Activated naive CD4-positive, alpha-beta T cell treated with anti-CD3 and anti-CD28 coated beads, Interleukin-2, amount 50 U/mL, for 72 hours (primary cell): ENCODE data around the gene MBD3. TPM values are rescaled to one million over a fixed set of nuclear protein-coding genes. Genes with fewer than 3 reads are reported as not detected.

Source experiments
- ATAC-seq, 2 donors: fragments of 150-1000 bp; cut with Tn5 transposase; 2 replicates each; pipeline ENCODE4 v1.10.0; 2021; ENCODE audit warnings: mild to moderate bottlenecking in 2 of 2, moderate library complexity in 2 of 2
- DNase-seq, 2 donors: peaks; one replicate each; pipeline ENCODE4 v3.0.0; 2021 to 2022; ENCODE audit warnings: low spot score in 2 of 2
- H3K27ac Mint-ChIP-seq, 2 donors: one replicate each; pipeline ENCODE4 v1.8.0; 2022; ENCODE audit warnings: mild to moderate bottlenecking in 2 of 2, mixed read lengths in 2 of 2
- H3K36me3 Mint-ChIP-seq, 2 donors: one replicate each; pipeline ENCODE4 v1.8.0; 2022; ENCODE audit warnings: mixed read lengths in 2 of 2
- H3K9me3 Mint-ChIP-seq, 2 donors: one replicate each; pipeline ENCODE4 v1.8.0; 2022; ENCODE audit warnings: mixed read lengths in 2 of 2
- total RNA-seq, 2 donors: library from RNA; stranded (reverse); gene quantifications; one replicate each; pipeline ENCODE4 v1.2.3, GENCODE V29; 2022

Gene MBD3
- total RNA-seq, 2 donors from 2014 or later = 50.8 to 103 TPM

DNA sequence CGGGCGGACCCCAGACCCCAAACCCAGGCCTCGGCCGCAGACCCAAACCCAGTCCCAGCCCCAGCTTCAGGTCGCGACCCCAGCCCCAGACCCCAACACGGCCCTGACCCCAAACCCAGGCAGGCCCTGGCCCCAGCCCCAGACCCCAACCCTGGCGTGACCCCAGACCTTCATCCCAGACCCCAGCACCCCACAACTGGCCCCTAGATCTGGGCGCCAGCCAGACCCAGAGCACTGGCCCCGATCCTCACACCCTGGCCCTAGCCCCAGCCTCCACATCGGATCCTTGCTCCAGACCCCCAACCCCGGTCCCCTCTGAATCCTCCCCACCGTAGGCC is 7.5 kb downstream of the MBD3 start:
- no peak for DNase-seq
- ATAC-seq = no peak
- no peaks in the 10 kb centered on the region for H3K9me3 Mint-ChIP-seq
- peaks cover 0 to under 1% of the 10 kb centered on the region in 2 donors for H3K36me3 Mint-ChIP-seq
- no peak overlapping the region for H3K27ac Mint-ChIP-seq

DNA sequence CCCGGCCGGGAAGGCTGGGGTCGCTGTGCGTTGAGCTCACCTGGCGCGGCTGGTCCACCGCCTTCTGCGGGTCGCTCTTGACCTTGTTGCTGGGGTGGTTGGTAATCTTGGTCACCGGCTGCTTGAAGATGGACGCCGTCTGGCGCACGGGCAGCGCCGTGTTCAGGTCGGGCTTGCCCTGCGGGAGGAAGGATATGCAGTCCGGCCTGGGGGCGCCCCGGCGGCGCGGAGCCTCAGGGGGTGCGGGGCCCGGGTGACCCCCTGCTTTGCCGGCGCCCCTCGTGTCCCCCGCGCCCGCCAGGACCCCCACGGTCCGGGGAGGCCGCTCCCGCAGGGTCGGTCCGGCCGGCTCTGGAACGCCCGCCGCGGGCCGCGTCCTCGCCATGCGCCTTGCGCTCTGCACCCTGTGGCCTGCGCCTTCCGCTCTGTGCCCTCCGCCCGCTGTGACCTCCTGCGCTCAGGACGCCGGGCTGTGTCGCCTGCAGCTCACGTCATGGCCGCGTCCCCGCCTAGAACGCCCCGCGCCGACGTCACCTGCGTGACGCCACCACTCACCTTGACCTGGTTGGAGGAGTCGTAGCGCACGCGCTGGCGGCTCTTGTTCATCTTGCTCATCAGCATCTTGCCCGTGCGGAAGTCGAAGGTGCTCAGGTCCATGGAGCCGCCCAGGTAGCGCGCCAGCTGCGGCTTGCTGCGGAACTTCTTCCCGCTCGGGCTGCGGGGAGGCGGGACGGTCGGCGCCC is 8.0 kb downstream of the MBD3 start:
- peaks cover 0 to 6% of the 10 kb centered on the region in 2 donors for H3K36me3 Mint-ChIP-seq
- no peak overlapping the region for H3K27ac Mint-ChIP-seq
- ATAC-seq (no peak), DNase-seq (no peak)
- H3K9me3 Mint-ChIP-seq = no peaks in the 10 kb centered on the region

DNA sequence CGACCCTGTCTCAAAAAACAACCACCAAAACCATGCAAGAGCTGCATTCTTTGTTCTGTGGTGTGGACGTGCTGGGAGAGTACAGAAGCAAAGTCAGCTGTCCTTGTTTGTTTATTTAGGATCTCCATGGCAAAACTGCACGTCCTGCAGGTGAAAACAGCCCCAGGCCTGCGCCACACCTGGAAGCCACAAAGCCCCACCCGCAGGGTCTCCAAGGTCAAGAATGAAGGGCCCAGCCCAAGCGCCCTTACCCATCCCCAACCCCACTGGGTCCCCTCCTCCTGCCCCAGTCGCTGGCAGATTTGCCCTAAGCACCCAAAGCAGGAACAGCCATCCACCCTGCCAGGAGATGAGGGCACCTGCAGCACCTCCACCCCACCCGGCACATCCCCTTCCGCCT is 10.5 kb downstream of the MBD3 start:
- H3K9me3 Mint-ChIP-seq = no peaks in the 10 kb centered on the region
- ATAC-seq = no peak
- no peak overlapping the region for H3K27ac Mint-ChIP-seq
- no peak for DNase-seq
- peaks cover 0 to 10% of the 10 kb centered on the region in 2 donors for H3K36me3 Mint-ChIP-seq

DNA sequence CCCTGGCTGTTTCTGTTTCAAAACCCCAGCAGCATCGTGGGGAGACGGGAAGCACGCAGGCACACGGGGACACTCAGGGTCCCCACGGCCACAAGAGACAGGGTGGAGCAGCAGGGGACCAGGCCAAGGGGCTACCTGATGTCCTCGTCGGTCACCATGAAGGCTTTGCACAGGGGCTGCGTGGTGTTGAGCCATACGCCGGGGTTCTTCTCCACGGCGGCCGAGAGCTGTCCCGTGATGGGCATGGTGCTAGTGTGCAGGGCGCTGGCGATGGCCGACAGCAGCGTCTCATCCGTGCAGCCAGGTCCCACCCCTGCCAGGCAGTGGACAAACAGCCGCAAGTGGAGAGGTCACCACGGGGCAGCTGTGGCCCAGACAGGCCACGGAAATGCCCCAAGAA is 11.7 kb downstream of the MBD3 start:
- ATAC-seq (no peak), DNase-seq (no peak)
- Mint-ChIP-seq H3K36me3 (peaks cover 0 to 10% of the 10 kb centered on the region in 2 donors), H3K9me3 (no peaks in the 10 kb centered on the region), H3K27ac (no peak overlapping the region)

DNA sequence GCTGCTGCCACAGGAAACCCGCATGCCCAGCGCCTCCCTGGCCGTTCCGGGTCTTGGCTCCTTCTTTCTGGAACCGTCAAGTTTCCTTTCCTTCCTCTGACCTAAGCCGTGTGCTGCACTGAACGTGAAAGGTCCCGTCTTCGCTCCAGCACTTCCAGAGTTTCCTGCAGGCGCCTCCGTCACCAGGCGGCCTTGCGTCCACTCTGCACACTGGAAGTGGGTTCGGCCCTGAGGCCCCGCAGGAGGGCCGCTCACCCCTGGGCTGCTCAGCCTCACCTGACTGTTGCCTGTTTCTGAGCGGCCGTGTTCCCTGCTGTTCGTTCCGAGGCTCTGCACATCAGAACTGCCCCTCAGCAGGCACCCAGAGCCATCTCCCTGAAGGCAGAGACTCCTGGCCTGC is 12.3 kb downstream of the MBD3 start:
- peak overlapping the region; percentile 17 to 90 for H3K27ac Mint-ChIP-seq
- H3K36me3 Mint-ChIP-seq = peaks cover 0 to 10% of the 10 kb centered on the region in 2 donors
- DNase-seq (no peak), ATAC-seq (no peak)
- H3K9me3 Mint-ChIP-seq = no peaks in the 10 kb centered on the region

DNA sequence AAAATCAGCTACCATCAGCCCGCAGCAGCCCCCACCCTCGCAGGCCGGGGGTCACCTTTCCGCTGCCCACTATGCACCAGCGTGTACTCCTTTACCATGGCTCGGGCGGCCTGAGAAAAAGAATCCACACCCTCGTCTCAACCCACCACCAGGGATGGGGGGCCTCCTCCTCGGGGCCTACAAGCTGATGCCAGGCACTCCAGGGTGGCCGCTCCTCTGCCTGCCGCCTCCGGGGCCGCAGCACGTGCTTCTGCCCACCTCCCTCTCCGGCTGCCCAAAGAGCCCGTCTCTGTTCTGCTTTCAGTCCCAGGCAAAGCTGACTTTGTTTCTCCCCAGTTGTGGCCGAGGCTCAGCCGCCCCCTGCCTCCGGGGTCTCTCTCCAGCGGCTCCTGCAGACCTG is 13.4 kb downstream of the MBD3 start:
- no peaks in the 10 kb centered on the region for H3K9me3 Mint-ChIP-seq
- DNase-seq = no peak
- ATAC-seq = no peak
- peaks cover 0 to 10% of the 10 kb centered on the region in 2 donors for H3K36me3 Mint-ChIP-seq
- H3K27ac Mint-ChIP-seq = peak overlapping the region in 1 of 2 donors; percentile 68

DNA sequence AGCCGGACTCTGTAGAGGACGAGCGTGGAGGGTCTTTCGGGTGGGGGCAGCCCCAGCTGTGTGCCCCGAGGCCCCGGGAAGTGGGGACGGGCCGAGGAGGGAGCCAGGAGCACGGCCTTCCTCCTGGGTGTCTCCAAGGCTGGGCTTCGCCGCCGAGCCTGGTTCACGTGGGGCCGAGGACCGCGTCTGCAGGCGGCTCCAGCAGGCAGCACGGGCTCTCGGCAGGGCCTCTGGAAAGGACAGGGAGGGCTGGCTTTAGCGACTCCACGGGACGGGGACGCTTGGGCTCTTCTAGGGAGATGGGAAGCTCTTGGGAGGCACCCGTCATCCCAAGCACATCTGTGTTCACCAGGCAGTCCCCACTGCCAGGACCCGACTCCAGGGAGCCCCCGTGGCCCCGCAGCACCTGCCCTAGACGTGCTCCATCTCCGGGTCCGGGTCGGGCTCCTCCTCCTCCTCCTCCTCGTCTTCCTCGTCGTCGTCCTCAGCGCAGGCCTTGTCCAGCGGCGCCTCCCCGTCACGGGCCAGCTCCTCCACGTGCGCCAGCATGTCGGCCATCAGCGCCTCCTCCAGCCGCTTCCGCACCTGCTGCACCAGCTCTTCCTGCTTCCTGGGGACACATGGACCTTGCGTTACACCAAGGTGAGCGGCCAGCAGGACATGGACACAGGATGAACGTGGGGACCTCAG is 14.6 kb downstream of the MBD3 start:
- DNase-seq (no peak), ATAC-seq (peak in 1 of 2 donors; percentile 9)
- H3K9me3 Mint-ChIP-seq = no peaks in the 10 kb centered on the region
- H3K27ac Mint-ChIP-seq = no peak overlapping the region
- H3K36me3 Mint-ChIP-seq = peaks cover 0 to 10% of the 10 kb centered on the region in 2 donors

DNA sequence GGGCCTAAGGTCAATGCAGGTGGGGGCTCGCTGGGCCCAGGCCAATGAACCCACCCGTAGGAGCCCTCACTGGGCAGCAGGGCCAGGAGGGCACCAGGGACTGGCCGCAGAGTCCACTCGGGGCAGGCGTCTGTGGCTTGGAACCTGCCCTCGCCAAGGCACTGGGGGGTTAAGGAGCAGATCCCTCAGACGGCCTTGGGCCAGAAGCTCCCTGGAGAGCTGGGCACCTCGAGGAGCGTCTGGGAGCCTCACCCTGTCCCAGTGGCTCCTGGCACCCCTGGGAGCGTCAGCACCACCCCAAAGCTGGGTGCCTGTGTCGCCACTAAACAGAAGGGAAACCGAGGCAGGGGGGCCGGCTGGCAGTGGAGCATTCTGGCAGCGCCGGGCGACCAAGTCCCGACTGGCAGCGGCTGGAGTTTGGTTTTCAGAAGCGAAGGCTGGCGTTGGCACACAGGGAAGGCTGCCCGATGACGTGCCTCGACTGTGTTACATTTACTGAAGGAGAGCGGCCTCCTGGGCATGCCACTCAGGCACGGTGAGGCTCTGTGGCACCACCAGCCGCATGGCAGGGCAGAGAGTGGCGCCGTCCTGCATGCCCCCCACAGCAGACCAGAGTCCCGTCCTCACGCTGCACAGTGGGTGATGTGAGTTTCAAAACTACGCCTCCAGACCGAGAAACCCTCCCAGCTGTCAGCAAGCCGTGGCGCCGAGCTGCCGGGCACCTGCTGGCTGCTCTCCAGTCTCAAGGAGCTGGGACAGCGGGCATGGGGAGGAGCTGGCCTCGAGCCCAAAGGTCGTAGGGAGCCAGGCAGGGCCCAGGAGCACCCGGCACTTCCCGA is 15.4 kb downstream of the MBD3 start:
- Mint-ChIP-seq H3K27ac (no peak overlapping the region), H3K36me3 (peaks cover 0 to 10% of the 10 kb centered on the region in 2 donors), H3K9me3 (no peaks in the 10 kb centered on the region)
- no peak for DNase-seq
- ATAC-seq = peak in 1 of 2 donors; percentile 13

DNA sequence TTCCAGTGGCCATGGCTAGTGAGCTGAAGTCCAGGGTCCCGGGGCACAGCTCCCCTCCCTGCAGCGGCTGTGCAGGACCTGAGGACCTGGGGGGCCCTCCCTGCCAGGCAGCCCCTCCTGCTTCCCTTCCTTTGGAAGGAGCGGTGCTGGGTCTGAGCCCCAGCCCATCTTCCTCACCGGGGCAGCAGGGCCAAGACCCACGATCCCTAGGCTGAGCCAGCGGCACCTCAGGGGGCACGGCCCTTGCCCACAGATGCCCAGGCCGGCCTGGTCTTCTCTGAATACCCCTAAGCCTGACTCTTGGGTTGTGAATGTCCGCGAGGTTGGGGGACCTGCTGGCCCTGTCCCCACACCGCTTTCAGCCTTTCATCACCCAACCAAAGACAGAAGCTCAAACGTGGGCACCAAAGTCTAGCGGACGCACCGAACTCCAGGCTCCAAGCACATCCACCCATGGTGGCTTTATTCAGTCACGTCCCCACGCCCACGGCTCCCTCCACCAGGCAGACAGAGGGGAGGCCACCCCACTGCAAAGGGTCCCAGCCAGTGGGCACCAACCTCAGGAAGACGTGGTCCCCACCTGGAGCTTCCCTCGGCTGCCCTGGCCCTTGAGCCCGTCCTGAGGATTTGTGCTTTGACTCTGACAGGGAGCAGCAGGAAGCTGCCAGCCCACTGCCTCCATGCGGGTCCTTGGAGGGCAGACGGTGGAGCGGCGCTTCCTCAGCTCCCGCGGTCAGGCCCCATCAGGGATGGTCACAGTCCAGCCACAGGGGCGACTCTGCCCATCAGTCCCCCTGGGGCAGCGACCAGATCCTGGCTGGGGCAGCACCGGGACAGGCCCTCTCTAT is 16.2 kb downstream of the MBD3 start:
- Mint-ChIP-seq H3K27ac (peak overlapping the region in 1 of 2 donors; percentile 50), H3K9me3 (no peaks in the 10 kb centered on the region), H3K36me3 (peaks cover 0 to 10% of the 10 kb centered on the region in 2 donors)
- ATAC-seq (peak; percentile 18 to 24), DNase-seq (no peak)

DNA sequence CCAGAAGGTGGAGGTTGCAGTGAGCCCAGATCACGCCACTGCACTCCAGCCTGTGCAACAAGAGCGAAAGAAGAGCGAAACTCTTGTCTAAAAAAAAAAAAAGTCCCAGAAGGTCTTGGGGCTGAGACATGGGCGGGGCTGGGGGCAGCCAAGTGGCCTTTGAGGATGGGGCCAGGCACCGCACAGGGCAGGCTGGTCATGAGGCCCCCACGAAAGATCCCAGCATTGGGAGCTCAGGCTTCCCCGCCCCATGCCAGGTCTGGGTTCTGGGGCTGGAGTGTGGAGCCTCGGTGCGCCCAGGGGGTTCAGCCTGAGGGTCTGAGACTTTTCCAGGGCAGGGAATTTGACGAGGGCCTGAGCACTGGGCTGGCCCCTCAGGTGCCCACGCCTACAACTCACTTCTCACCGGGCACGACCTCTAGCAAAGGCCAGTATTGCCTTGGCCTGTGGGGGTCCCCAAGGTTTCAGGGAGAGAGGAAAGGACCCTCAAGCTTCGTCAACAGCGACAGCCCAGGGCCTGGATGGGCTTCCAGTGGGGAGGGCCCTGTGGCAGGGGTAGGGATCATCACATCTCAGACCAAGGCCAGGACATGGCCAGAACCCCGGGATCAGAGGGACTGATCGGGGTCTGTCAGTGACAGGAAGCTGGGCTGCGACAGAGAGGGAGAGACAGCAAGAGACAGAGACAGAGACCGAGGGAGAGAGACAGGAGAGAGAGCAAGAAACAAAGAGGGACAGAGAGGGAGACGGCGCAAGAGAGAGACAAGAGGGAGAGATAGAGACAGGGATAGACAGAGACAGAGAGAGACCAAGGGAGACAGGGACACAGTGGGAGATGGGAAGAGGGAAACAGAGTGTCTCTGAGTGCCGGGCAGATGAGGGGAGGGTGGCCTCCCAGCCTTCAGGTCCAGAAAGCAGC is 17.1 kb downstream of the MBD3 start:
- Mint-ChIP-seq H3K27ac (peak overlapping the region; percentile 50 to 67), H3K36me3 (peaks cover 0 to 10% of the 10 kb centered on the region in 2 donors), H3K9me3 (no peaks in the 10 kb centered on the region)
- ATAC-seq = peak in 1 of 2 donors; percentile 6
- DNase-seq = no peak

DNA sequence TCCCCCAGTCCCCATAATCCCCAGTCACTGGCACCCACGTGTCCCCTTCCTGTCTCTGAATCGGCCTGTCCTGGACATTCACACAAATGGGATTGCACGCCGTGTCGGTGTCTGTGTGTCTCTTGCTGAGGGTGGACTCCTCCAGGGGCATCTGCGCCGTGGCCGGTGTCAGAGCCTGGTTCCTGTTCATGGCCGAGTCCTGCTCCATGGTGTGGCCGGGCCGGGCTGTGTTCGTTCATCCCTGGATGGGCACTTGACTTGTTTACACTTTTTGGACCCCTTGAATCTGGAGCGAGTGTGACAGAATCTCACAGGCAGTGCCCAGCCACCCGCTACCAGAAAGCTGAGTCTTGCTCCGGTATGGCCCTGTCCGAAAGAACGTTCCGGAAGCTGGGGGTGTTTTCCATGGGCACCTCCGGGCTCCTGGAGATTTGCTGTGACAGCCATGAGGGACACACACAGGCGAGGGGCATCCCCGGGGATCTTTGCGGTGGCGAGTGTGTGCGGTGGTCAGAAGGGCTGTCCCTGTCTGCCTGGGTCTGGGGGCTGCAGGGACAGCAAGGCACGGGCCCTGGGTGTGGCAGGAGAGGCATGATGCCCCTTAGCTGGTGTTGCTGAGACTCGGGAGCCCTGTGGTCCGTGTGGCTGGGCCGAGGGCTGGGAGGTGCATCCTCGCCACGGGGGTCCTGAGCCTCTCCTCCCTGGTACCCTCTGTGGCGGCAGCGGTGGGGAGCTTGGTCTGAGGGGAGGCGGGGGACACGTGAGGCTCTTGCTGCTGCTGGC is 18.1 kb downstream of the MBD3 start:
- ATAC-seq = no peak
- Mint-ChIP-seq H3K27ac (peak overlapping the region; percentile 7 to 14), H3K36me3 (peaks cover 0 to 2% of the 10 kb centered on the region in 2 donors), H3K9me3 (no peaks in the 10 kb centered on the region)
- no peak for DNase-seq

DNA sequence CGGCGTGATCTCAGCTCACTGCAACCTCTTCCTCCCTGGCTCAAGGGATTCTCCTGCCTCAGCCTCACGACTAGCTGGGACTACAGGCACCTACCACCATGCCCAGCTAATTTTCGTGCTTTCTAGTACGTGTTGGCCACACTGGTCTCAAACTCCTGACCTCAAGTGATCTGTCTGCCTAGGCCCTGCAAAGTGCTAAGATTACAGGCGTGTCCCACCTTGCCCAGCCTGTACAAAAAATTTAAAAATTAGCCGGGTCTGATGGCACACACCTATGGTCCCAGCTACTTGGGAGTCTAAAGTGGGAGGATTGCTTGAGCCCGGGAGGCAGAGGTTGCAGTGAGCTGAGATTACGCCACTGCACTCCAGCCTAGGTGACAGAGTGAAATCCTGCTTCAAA is 19.9 kb downstream of the MBD3 start:
- Mint-ChIP-seq H3K36me3 (no peaks in the 10 kb centered on the region), H3K27ac (no peak overlapping the region), H3K9me3 (no peaks in the 10 kb centered on the region)
- ATAC-seq (no peak), DNase-seq (no peak)

DNA sequence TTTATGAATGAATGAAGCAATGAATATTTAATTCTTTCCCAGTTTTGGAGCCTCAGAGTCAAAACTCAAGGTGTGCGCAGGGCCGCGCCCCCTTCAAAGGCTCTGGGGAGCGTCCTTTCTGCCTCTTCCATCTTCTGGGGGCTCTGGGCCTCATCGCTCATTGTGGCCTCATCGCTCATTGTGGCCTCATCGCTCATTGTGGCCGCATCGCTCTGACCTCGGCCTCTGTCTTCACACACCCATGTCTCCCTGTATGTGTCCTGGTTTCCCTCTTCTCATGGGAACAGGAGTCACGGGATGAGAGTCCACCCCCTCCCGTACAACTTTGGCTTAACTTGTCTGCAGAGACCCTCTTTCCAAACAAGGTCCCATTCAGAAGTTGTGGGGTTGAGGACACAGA is 21.3 kb downstream of the MBD3 start:
- ATAC-seq = no peak
- H3K27ac Mint-ChIP-seq = no peak overlapping the region

DNA sequence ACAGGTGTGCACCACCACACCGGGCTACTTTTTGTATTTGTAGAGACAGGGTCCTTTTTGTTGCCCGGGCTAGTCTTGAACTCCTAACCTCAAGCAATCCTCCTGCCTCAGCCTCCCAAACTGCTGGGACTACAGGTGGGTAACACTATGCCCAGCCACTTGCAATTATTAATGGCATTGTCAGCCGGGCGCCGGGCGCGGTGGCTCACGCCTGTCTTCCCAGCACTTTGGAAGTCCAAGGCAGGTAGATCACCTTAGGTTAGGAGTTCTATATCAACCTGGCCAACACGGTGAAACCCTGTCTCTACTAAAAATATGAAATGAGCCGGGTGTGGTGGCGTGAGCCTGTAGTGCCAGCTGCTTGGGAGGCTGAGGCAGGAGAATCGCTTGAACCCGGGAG is 21.8 kb downstream of the MBD3 start:
- Mint-ChIP-seq H3K36me3 (no peaks in the 10 kb centered on the region), H3K27ac (no peak overlapping the region), H3K9me3 (no peaks in the 10 kb centered on the region)
- DNase-seq (no peak), ATAC-seq (no peak)

More for the DNA sequence above, 21.3 kb downstream of the MBD3 start:
- no peak for DNase-seq
- no peaks in the 10 kb centered on the region for H3K9me3 Mint-ChIP-seq
- no peaks in the 10 kb centered on the region for H3K36me3 Mint-ChIP-seq

DNA sequence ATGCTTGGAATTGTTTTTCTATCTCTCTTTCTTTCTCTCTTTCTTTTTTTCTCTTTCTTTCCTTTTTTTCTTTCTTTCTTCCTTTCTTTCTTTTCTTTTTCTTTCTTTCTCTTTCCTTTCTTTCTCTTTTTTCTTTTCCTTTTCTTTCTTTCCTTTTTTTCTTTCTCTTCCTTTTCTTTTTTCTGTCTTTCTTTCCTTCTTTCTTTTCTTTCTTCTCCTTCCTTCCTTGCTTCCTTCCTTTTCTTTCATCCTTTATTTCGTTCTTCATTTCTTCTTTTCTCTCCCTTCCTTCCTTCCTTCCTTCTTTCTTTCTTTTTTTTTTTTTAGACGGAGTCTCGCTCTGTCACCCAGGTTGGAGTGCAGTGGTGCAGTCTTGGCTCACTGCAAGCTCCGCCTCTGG is 22.7 kb downstream of the MBD3 start:
- Mint-ChIP-seq H3K36me3 (no peaks in the 10 kb centered on the region), H3K27ac (no peak overlapping the region), H3K9me3 (no peaks in the 10 kb centered on the region)
- DNase-seq (no peak), ATAC-seq (no peak)
